Measurements from ENCODE around the gene NTMT2. TPM values are rescaled to one million over a fixed set of nuclear protein-coding genes. Genes with fewer than 3 reads are reported as not detected.

NTMT2 gene
- total and polyA plus RNA-seq, 2 donors: not detected

GRCh38 chr1:170150016-170150415 lies 4.3 kb downstream of the NTMT2 start:
- Histone ChIP-seq H3K36me3 (ENCODE audit: control insufficient read depth in 2 of 2, insufficient read depth in 2 of 2, low read length in 1 of 2) (no peaks in the 10 kb centered on the region), H3K4me3 (ENCODE audit: low read length in 2 of 2) (no peak overlapping the region), H3K9me3 (ENCODE audit: control insufficient read depth in 2 of 2, insufficient read depth in 1 of 2, low read length in 1 of 2) (no peaks in the 10 kb centered on the region), H3K4me1 (ENCODE audit: control insufficient read depth in 2 of 2, insufficient read depth in 2 of 2, low read length in 2 of 2) (peaks cover 2 to 6% of the 10 kb centered on the region in 2 donors), H3K27me3 (ENCODE audit: control insufficient read depth in 2 of 2, insufficient read depth in 1 of 2, low read length in 1 of 2) (no peaks in the 10 kb centered on the region), H3K27ac (ENCODE audit: low read depth in 1 of 2, low read length in 1 of 2) (no peak overlapping the region)
- DNase-seq (ENCODE audit: low read depth in 6 of 9, low spot score in 9 of 9): no peak
- WGBS: 6% methylated on average over 2 of the region's 2 CpGs

- Histone ChIP-seq H3K9me3 (ENCODE audit: control insufficient read depth in 2 of 2, insufficient read depth in 1 of 2, low read length in 1 of 2) (no peaks in the 10 kb centered on the region), H3K36me3 (ENCODE audit: control insufficient read depth in 2 of 2, insufficient read depth in 2 of 2, low read length in 1 of 2) (no peaks in the 10 kb centered on the region), H3K4me3 (ENCODE audit: low read length in 2 of 2) (no peak overlapping the region), H3K4me1 (ENCODE audit: control insufficient read depth in 2 of 2, insufficient read depth in 2 of 2, low read length in 2 of 2) (peaks cover 2 to 6% of the 10 kb centered on the region in 2 donors), H3K27me3 (ENCODE audit: control insufficient read depth in 2 of 2, insufficient read depth in 1 of 2, low read length in 1 of 2) (no peaks in the 10 kb centered on the region), H3K27ac (ENCODE audit: low read depth in 1 of 2, low read length in 1 of 2) (no peak overlapping the region)
- no peak for DNase-seq (ENCODE audit: low read depth in 6 of 9, low spot score in 9 of 9)
- 88% methylated on average over 2 of the region's 2 CpGs for WGBS
Observed at GRCh38 chr1:170150921-170151320, 5.2 kb downstream of the NTMT2 start.

GRCh38 chr1:170153417-170153816 lies 7.7 kb downstream of the NTMT2 start:
- Histone ChIP-seq H3K4me1 (ENCODE audit: control insufficient read depth in 2 of 2, insufficient read depth in 2 of 2, low read length in 2 of 2) (no peaks in the 10 kb centered on the region), H3K27ac (ENCODE audit: low read depth in 1 of 2, low read length in 1 of 2) (no peak overlapping the region), H3K4me3 (ENCODE audit: low read length in 2 of 2) (no peak overlapping the region), H3K36me3 (ENCODE audit: control insufficient read depth in 2 of 2, insufficient read depth in 2 of 2, low read length in 1 of 2) (no peaks in the 10 kb centered on the region), H3K27me3 (ENCODE audit: control insufficient read depth in 2 of 2, insufficient read depth in 1 of 2, low read length in 1 of 2) (no peaks in the 10 kb centered on the region), H3K9me3 (ENCODE audit: control insufficient read depth in 2 of 2, insufficient read depth in 1 of 2, low read length in 1 of 2) (no peaks in the 10 kb centered on the region)
- 94% methylated on average over 1 of the region's 1 CpG for WGBS
- no peak for DNase-seq (ENCODE audit: low read depth in 6 of 9, low spot score in 9 of 9)

- Histone ChIP-seq H3K4me3 (ENCODE audit: low read length in 2 of 2) (no peak overlapping the region), H3K4me1 (ENCODE audit: control insufficient read depth in 2 of 2, insufficient read depth in 2 of 2, low read length in 2 of 2) (no peaks in the 10 kb centered on the region), H3K9me3 (ENCODE audit: control insufficient read depth in 2 of 2, insufficient read depth in 1 of 2, low read length in 1 of 2) (no peaks in the 10 kb centered on the region), H3K27me3 (ENCODE audit: control insufficient read depth in 2 of 2, insufficient read depth in 1 of 2, low read length in 1 of 2) (no peaks in the 10 kb centered on the region), H3K36me3 (ENCODE audit: control insufficient read depth in 2 of 2, insufficient read depth in 2 of 2, low read length in 1 of 2) (no peaks in the 10 kb centered on the region), H3K27ac (ENCODE audit: low read depth in 1 of 2, low read length in 1 of 2) (no peak overlapping the region)
- DNase-seq (ENCODE audit: low read depth in 6 of 9, low spot score in 9 of 9): no peak
- WGBS: 97% methylated on average over 1 of the region's 1 CpG
Observed at GRCh38 chr1:170155055-170155454, 9.3 kb downstream of the NTMT2 start.

- H3K27me3 ChIP-seq (ENCODE audit: control insufficient read depth in 2 of 2, insufficient read depth in 1 of 2, low read length in 1 of 2): no peaks in the 10 kb centered on the region
- no peak overlapping the region for H3K27ac ChIP-seq (ENCODE audit: low read depth in 1 of 2, low read length in 1 of 2)
- WGBS: 87% methylated on average over 2 of the region's 2 CpGs
- H3K4me3 ChIP-seq (ENCODE audit: low read length in 2 of 2): no peak overlapping the region
- H3K36me3 ChIP-seq (ENCODE audit: control insufficient read depth in 2 of 2, insufficient read depth in 2 of 2, low read length in 1 of 2): no peaks in the 10 kb centered on the region
- H3K4me1 ChIP-seq (ENCODE audit: control insufficient read depth in 2 of 2, insufficient read depth in 2 of 2, low read length in 2 of 2): no peaks in the 10 kb centered on the region
- H3K9me3 ChIP-seq (ENCODE audit: control insufficient read depth in 2 of 2, insufficient read depth in 1 of 2, low read length in 1 of 2): no peaks in the 10 kb centered on the region
- DNase-seq (ENCODE audit: low read depth in 6 of 9, low spot score in 9 of 9): no peak
Observed at GRCh38 chr1:170156594-170156993, 10.8 kb downstream of the NTMT2 start.

GRCh38 chr1:170157820-170158219 lies 12.1 kb downstream of the NTMT2 start:
- Histone ChIP-seq H3K36me3 (ENCODE audit: control insufficient read depth in 2 of 2, insufficient read depth in 2 of 2, low read length in 1 of 2) (no peaks in the 10 kb centered on the region), H3K9me3 (ENCODE audit: control insufficient read depth in 2 of 2, insufficient read depth in 1 of 2, low read length in 1 of 2) (no peaks in the 10 kb centered on the region), H3K4me1 (ENCODE audit: control insufficient read depth in 2 of 2, insufficient read depth in 2 of 2, low read length in 2 of 2) (no peaks in the 10 kb centered on the region), H3K4me3 (ENCODE audit: low read length in 2 of 2) (no peak overlapping the region), H3K27me3 (ENCODE audit: control insufficient read depth in 2 of 2, insufficient read depth in 1 of 2, low read length in 1 of 2) (no peaks in the 10 kb centered on the region), H3K27ac (ENCODE audit: low read depth in 1 of 2, low read length in 1 of 2) (no peak overlapping the region)
- DNase-seq (ENCODE audit: low read depth in 6 of 9, low spot score in 9 of 9): no peak
- WGBS: 95% methylated on average over 2 of the region's 2 CpGs

- no peak for DNase-seq (ENCODE audit: low read depth in 6 of 9, low spot score in 9 of 9)
- no peaks in the 10 kb centered on the region for H3K9me3 ChIP-seq (ENCODE audit: control insufficient read depth in 2 of 2, insufficient read depth in 1 of 2, low read length in 1 of 2)
- H3K36me3 ChIP-seq (ENCODE audit: control insufficient read depth in 2 of 2, insufficient read depth in 2 of 2, low read length in 1 of 2): no peaks in the 10 kb centered on the region
- 76% methylated on average over 8 of the region's 8 CpGs for WGBS
- H3K27ac ChIP-seq (ENCODE audit: low read depth in 1 of 2, low read length in 1 of 2): no peak overlapping the region
- no peaks in the 10 kb centered on the region for H3K27me3 ChIP-seq (ENCODE audit: control insufficient read depth in 2 of 2, insufficient read depth in 1 of 2, low read length in 1 of 2)
- no peak overlapping the region for H3K4me3 ChIP-seq (ENCODE audit: low read length in 2 of 2)
- no peaks in the 10 kb centered on the region for H3K4me1 ChIP-seq (ENCODE audit: control insufficient read depth in 2 of 2, insufficient read depth in 2 of 2, low read length in 2 of 2)
Observed at GRCh38 chr1:170162459-170163246, 16.9 kb downstream of the NTMT2 start.

- H3K9me3 ChIP-seq (ENCODE audit: control insufficient read depth in 2 of 2, insufficient read depth in 1 of 2, low read length in 1 of 2): no peaks in the 10 kb centered on the region
- WGBS: 97% methylated on average over 4 of the region's 4 CpGs
- H3K4me3 ChIP-seq (ENCODE audit: low read length in 2 of 2): no peak overlapping the region
- H3K36me3 ChIP-seq (ENCODE audit: control insufficient read depth in 2 of 2, insufficient read depth in 2 of 2, low read length in 1 of 2): no peaks in the 10 kb centered on the region
- H3K27ac ChIP-seq (ENCODE audit: low read depth in 1 of 2, low read length in 1 of 2): no peak overlapping the region
- no peaks in the 10 kb centered on the region for H3K27me3 ChIP-seq (ENCODE audit: control insufficient read depth in 2 of 2, insufficient read depth in 1 of 2, low read length in 1 of 2)
- DNase-seq (ENCODE audit: low read depth in 6 of 9, low spot score in 9 of 9): no peak
- no peaks in the 10 kb centered on the region for H3K4me1 ChIP-seq (ENCODE audit: control insufficient read depth in 2 of 2, insufficient read depth in 2 of 2, low read length in 2 of 2)
Observed at GRCh38 chr1:170164103-170164763, 18.5 kb downstream of the NTMT2 start.

- no peaks in the 10 kb centered on the region for H3K36me3 ChIP-seq (ENCODE audit: control insufficient read depth in 2 of 2, insufficient read depth in 2 of 2, low read length in 1 of 2)
- 88% methylated on average over 7 of the region's 7 CpGs for WGBS
- H3K27me3 ChIP-seq (ENCODE audit: control insufficient read depth in 2 of 2, insufficient read depth in 1 of 2, low read length in 1 of 2): no peaks in the 10 kb centered on the region
- H3K4me1 ChIP-seq (ENCODE audit: control insufficient read depth in 2 of 2, insufficient read depth in 2 of 2, low read length in 2 of 2): no peaks in the 10 kb centered on the region
- H3K4me3 ChIP-seq (ENCODE audit: low read length in 2 of 2): no peak overlapping the region
- no peak for DNase-seq (ENCODE audit: low read depth in 6 of 9, low spot score in 9 of 9)
- no peaks in the 10 kb centered on the region for H3K9me3 ChIP-seq (ENCODE audit: control insufficient read depth in 2 of 2, insufficient read depth in 1 of 2, low read length in 1 of 2)
- no peak overlapping the region for H3K27ac ChIP-seq (ENCODE audit: low read depth in 1 of 2, low read length in 1 of 2)
Observed at GRCh38 chr1:170166518-170167180, 20.9 kb downstream of the NTMT2 start.

Measured in thymus (tissue), 11 donors.